Nasal cavity respiratory epithelium epithelial cell of viscerocranial mucosa (primary cell): Measurements from ENCODE around the gene SBF1. TPM values are rescaled to one million over a fixed set of nuclear protein-coding genes. Genes with fewer than 3 reads are reported as not detected.

ENCODE experiments used
- total RNA-seq: library from RNA; depleted of rRNA; stranded (reverse); fragments of >200 nt; gene quantifications from 2 replicates; pipeline ENCODE4 v1.2.3, GENCODE V29; 2014

Gene SBF1, protein sequence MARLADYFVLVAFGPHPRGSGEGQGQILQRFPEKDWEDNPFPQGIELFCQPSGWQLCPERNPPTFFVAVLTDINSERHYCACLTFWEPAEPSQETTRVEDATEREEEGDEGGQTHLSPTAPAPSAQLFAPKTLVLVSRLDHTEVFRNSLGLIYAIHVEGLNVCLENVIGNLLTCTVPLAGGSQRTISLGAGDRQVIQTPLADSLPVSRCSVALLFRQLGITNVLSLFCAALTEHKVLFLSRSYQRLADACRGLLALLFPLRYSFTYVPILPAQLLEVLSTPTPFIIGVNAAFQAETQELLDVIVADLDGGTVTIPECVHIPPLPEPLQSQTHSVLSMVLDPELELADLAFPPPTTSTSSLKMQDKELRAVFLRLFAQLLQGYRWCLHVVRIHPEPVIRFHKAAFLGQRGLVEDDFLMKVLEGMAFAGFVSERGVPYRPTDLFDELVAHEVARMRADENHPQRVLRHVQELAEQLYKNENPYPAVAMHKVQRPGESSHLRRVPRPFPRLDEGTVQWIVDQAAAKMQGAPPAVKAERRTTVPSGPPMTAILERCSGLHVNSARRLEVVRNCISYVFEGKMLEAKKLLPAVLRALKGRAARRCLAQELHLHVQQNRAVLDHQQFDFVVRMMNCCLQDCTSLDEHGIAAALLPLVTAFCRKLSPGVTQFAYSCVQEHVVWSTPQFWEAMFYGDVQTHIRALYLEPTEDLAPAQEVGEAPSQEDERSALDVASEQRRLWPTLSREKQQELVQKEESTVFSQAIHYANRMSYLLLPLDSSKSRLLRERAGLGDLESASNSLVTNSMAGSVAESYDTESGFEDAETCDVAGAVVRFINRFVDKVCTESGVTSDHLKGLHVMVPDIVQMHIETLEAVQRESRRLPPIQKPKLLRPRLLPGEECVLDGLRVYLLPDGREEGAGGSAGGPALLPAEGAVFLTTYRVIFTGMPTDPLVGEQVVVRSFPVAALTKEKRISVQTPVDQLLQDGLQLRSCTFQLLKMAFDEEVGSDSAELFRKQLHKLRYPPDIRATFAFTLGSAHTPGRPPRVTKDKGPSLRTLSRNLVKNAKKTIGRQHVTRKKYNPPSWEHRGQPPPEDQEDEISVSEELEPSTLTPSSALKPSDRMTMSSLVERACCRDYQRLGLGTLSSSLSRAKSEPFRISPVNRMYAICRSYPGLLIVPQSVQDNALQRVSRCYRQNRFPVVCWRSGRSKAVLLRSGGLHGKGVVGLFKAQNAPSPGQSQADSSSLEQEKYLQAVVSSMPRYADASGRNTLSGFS (N-terminal part only)
- 116 and 181 TPM in 2 replicates for total RNA-seq

DNA sequence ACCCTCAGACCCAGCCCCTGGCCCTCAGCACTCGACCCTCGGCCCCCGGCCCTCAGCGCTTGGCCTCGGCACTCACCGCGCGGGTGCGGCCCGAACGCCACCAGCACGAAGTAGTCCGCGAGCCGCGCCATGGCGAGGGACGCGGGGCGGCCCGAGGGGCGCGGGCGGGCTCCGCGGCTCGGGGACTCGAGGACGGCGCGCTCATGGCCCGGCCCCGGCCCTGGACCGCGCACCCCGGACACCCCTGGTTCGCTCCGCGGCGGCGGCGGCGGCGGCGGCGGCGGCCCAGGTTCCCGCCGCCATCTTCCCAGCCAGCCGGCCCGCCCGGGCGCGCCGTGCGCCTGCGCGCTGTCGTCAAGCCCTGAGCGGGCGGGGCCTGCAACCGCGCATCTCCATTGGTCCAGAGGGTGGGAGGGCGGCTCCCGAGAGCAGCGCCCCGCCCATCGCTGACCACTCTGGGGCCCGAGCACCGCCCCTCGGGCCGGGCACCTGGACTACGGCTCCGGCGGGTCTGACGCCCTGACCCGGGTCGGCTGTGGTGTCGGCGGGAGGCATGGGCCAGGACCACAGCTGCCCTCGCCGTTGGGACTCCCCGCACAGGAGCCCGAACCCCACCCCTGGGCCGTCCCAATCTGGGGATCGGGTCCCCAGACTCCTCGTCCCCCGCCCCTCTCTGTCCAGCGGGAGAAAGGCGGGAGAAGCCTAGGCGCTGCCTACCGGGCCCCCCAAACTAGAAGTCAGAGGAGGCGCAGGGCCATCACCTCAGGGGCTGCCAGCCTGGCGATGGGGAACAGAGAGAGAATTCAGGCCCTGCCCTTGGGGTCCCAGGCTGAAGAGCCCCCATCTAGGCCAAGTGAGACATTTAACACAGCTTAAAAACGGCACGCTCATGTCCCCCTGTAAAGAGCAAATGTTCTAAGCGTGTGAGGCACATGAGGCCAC lies at the start of gene SBF1:
SBF1 (minus strand) TSS at position 326 of the 942 bp plus-strand sequence; CDS start at position 131, 195 bp downstream.

DNA sequence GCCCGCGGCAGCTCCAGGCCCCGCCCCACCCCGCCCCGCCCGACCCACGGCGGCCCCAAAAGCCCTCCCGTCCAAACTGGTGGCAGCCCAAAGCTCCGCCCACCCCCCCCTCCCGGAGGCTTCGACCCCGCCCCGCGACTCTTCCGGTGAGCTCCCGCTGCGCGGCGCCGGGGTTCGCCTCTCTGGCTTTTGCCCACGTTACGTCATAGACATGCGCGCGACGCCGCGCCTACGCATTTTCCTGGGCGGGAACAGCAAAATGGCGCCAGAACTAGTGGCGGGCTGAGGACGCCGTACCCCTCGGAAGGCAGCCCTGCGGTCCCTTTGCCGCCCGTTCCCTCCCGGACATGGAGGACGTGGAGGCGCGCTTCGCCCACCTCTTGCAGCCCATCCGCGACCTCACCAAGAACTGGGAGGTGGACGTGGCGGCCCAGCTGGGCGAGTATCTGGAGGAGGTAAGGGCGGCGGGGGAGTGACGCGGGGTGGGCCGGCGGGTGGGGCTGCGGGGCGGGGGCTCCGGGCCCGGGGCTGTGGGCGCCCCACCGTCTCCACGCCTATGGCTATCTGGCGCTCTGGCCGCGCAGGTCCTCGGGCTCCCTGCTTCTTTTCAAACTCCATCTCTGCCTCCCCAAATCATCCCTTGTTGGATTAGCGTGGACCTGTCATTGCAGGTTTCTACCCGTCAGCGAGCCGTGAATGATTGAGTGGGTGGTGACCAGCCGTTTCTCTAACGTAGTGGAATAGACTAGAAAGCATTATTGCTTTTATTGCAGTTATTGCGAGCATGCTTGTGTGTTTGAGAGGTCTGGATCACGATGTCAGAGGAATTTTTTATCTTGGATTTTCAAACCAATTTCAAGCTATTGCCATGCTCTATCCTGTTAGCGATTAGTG lies 33.4 kb upstream of the SBF1 start, which contains the start of gene NCAPH2:
NCAPH2 (plus strand) TSS at position 234 of the 894 bp plus-strand sequence; CDS start at position 348, 114 bp downstream.

DNA sequence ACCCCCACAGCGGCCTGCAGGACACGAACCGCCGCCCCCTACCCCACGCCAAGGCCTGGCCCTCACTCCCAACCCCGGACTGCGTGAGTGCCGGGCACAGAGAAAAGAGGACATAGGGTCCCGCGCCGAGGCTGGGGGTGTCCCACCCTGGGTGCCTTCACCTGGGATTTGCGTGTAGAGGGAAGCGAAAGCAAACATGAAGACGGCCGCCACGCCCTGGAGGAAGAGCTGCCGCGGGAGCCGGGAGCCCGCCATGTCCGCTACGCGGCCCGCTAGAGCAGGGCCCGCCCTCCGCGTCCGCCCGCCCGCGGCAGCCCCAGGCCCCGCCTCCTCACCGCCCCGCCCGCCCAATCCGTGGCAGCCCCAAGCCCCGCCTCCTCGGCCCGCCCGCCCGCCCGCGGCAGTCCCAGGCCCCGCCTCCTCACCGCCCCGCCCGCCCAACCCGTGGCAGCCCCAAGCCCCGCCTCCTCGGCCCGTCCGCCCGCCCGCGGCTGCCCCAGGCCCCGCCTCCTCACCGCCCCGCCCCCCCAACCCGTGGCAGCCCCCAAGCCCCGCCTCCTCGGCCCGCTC lies 32.7 kb upstream of the SBF1 start, which contains the start of gene LMF2:
LMF2 (minus strand) TSS at position 282 of the 570 bp plus-strand sequence; CDS start at position 255, 27 bp downstream.

DNA sequence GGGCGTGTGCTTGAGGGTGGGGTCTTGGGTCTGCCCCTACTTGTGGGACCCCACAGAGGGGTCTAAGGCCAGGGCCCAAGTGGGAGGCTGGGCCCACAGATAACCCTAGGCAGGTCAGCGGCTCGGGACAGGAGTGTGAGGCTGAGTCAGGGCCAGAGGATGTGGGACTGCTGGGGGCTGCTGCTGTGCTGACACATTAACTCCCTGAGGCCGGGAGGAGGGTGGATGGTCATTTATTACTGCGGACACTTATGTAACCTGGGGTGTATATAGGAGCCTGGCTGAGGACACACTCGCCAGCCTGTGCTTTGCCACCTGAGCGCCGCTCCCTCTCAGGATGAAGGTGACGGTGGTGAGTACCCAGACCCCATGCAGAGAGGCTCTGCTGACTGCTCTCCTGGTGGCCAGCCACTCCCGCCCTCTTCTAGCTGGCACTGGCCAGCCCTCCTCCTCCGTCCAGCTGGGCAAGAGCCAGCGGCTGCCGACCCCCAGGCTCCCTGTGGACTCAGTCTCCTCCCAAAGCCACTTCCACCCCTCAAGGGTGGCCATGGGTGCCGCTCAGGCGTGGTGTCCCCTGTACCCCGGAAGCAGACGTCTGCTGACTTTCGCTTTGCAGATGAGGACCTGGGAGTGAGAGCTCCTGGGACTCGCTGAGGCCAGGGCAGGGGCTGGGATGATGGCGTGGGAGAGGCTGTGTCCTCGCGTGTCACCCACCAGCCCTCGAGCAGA lies 11.9 kb upstream of the SBF1 start, which contains the start of gene MIOX:
MIOX (plus strand) TSS at position 299 of the 729 bp plus-strand sequence; CDS start at position 338, 39 bp downstream.

DNA sequence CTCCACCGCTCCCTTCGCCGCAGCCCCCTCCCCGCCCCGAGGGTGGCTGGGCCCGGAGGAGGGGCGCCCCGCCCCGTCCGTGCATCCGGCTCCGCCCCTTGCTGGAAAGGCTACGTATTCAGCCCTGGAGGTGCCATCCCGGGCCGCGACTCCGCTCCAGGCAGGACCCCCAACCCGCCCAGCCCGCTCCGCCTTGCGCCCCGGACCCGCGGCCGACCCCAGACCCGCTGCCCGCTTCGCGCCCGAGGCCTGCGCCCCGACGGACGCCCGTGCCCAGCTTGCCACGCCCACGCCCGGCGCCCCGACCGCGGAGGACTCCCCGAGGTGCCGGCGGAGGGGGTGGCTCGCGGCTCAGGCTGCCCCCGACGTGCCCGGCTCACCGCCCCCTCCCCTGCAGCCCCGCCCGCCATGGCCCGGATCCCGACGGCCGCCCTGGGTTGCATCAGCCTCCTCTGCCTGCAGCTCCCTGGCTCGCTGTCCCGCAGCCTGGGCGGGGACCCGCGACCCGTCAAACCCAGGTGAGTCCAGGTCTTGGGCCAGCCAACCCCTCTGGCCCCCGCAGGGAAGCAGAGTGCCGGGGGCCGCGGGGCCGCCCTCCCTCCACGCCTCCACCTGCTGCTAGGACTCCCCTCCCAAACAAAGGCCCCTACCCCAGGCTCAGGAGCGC lies 6.7 kb upstream of the SBF1 start, which contains the start of gene ADM2:
ADM2 (plus strand) TSS at position 104 of the 667 bp plus-strand sequence; CDS start at position 409, 305 bp downstream.

Other genes with a start within 250 kb of the SBF1 start
- 15.0 and 29.8 TPM in 2 replicates for gene TUBGCP6, start 230.0 kb downstream of the SBF1 start, total RNA-seq
- 9.2 and 23.9 TPM in 2 replicates for gene HDAC10, start 223.8 kb downstream of the SBF1 start, total RNA-seq
- 9.2 and 18.4 TPM in 2 replicates for gene MAPK12, start 213.4 kb downstream of the SBF1 start, total RNA-seq
- gene MAPK11, start 204.7 kb downstream of the SBF1 start, total RNA-seq: 2.7 and 9.5 TPM in 2 replicates
- gene PLXNB2, start 167.4 kb downstream of the SBF1 start, total RNA-seq: 96.0 and 396 TPM in 2 replicates
- gene DENND6B, start 148.0 kb downstream of the SBF1 start, total RNA-seq: 0.68 and 2.3 TPM in 2 replicates
- 43.1 and 67.0 TPM in 2 replicates for gene PPP6R2, start 131.7 kb downstream of the SBF1 start, total RNA-seq
- 6.2 and 23.1 TPM in 2 replicates for gene ADM2, start 6.5 kb upstream of the SBF1 start, total RNA-seq
- 0.14 TPM in 1 of 2 replicates, not detected in the other for gene MIOX, start 11.8 kb upstream of the SBF1 start, total RNA-seq
- 11.6 and 37.9 TPM in 2 replicates for gene LMF2, start 32.7 kb upstream of the SBF1 start, total RNA-seq
- 18.4 and 27.0 TPM in 2 replicates for gene NCAPH2, start 33.2 kb upstream of the SBF1 start, total RNA-seq
- gene SCO2, start 50.6 kb upstream of the SBF1 start, total RNA-seq: 2.1 and 3.8 TPM in 2 replicates
- gene TYMP, start 55.0 kb upstream of the SBF1 start, total RNA-seq: 113 and 148 TPM in 2 replicates
- 1.0 and 3.9 TPM in 2 replicates for gene KLHDC7B, start 70.9 kb upstream of the SBF1 start, total RNA-seq
- gene SYCE3, start 87.9 kb upstream of the SBF1 start, total RNA-seq: 0.28 TPM in 1 of 2 replicates, not detected in the other
- gene CPT1B, start 103.4 kb upstream of the SBF1 start, total RNA-seq: 1.7 and 14.2 TPM in 2 replicates
- 21.1 and 21.9 TPM in 2 replicates for gene CHKB, start 107.8 kb upstream of the SBF1 start, total RNA-seq
- 1.0 and 1.8 TPM in 2 replicates for gene MAPK8IP2, start 125.8 kb upstream of the SBF1 start, total RNA-seq
- 13.0 and 50.1 TPM in 2 replicates for gene ARSA, start 153.1 kb upstream of the SBF1 start, total RNA-seq
- 1.4 and 6.3 TPM in 2 replicates for gene SHANK3, start 197.8 kb upstream of the SBF1 start, total RNA-seq